ENCODE results near the gene PPFIBP2. TPM values are rescaled to one million over a fixed set of nuclear protein-coding genes. Genes with fewer than 3 reads are reported as not detected.
A peak's percentile ranks its signal among the peaks of the same experiment; 100 is the strongest.

Gene PPFIBP2
- polyA plus RNA-seq, 12 donors = 39.0 to 87.0 (median 53.2) TPM; not detected in 1

GRCh38 chr11:7547687-7548086 is 33.9 kb downstream of the PPFIBP2 start:
- DNase-seq = no peak

GRCh38 chr11:7548659-7549274 is 35.0 kb downstream of the PPFIBP2 start:
- DNase-seq = no peak

- DNase-seq = no peak
Observed at GRCh38 chr11:7549681-7550080, 35.9 kb downstream of the PPFIBP2 start.

- no peak for DNase-seq
Observed at GRCh38 chr11:7551571-7551970, 37.8 kb downstream of the PPFIBP2 start.

GRCh38 chr11:7552666-7553065 is 38.9 kb downstream of the PPFIBP2 start:
- no peak for DNase-seq

GRCh38 chr11:7555052-7555699 is 41.4 kb downstream of the PPFIBP2 start:
- DNase-seq = no peak

- no peak for DNase-seq
Observed at GRCh38 chr11:7558046-7558445, 44.2 kb downstream of the PPFIBP2 start.

GRCh38 chr11:7559398-7560283 is 45.8 kb downstream of the PPFIBP2 start:
- DNase-seq = no peak

GRCh38 chr11:7561562-7561961 is 47.8 kb downstream of the PPFIBP2 start:
- no peak for DNase-seq

- no peak for DNase-seq
Observed at GRCh38 chr11:7563281-7563680, 49.5 kb downstream of the PPFIBP2 start.

GRCh38 chr11:7564803-7565202 is 51.0 kb downstream of the PPFIBP2 start:
- DNase-seq = no peak

- DNase-seq = no peak
Observed at GRCh38 chr11:7567311-7567710, 53.5 kb downstream of the PPFIBP2 start.

GRCh38 chr11:7569044-7569443 is 55.2 kb downstream of the PPFIBP2 start:
- DNase-seq = no peak

GRCh38 chr11:7570241-7570640 is 56.4 kb downstream of the PPFIBP2 start:
- DNase-seq = no peak

- no peak for DNase-seq
Observed at GRCh38 chr11:7570938-7571521, 57.2 kb downstream of the PPFIBP2 start.

- peak; percentile 79 for DNase-seq
Observed at GRCh38 chr11:7571640-7572000, 57.8 kb downstream of the PPFIBP2 start.

GRCh38 chr11:7572001-7572712 is 58.4 kb downstream of the PPFIBP2 start:
- DNase-seq = no peak

GRCh38 chr11:7573193-7573557 is 59.4 kb downstream of the PPFIBP2 start:
- no peak for DNase-seq

GRCh38 chr11:7573558-7574296 is 59.9 kb downstream of the PPFIBP2 start:
- DNase-seq = no peak

- DNase-seq = no peak
Observed at GRCh38 chr11:7574491-7575130, 60.8 kb downstream of the PPFIBP2 start.

Measured in muscle of arm (tissue), 12 donors.